Brain microvascular endothelial cell (primary cell): ENCODE results near the gene ADORA2B.
"Not testable (repeated sequence)": the region's sequence is repeated elsewhere in the genome, so short reads cannot be mapped to it uniquely, and the experiment has no call there.

Experiments used
- DNase-seq: peaks from one replicate; pipeline ENCODE4 v3.0.0-alpha.2; 2020
- H3K27ac ChIP-seq: fragments of 250-450 bp; sonication (Bioruptor Pico); 2 replicates; pipeline ENCODE4 v1.5.1; 2020; ENCODE audit warnings: mild to moderate bottlenecking, moderate library complexity
- H3K27me3 ChIP-seq: fragments of 250-450 bp; sonication (Bioruptor Pico); replicated peaks from 2 replicates; pipeline ENCODE4 v1.5.1; 2020; ENCODE audit warnings: mild to moderate bottlenecking
- H3K36me3 ChIP-seq: fragments of 250-450 bp; sonication (Bioruptor Pico); replicated peaks from 2 replicates; pipeline ENCODE4 v1.5.1; 2020; ENCODE audit warnings: mild to moderate bottlenecking
- H3K4me3 ChIP-seq: 2 replicates; pipeline ENCODE4 v1.5.1; 2011; ENCODE audit warnings: low read depth, mild to moderate bottlenecking, control low read depth, low read length, moderate library complexity
- in situ Hi-C: cut with HindIII; loops from 2 replicates; pipeline ENCODE4 v1.10.0; 2017; ENCODE audit warnings: low sequenced_read_pairs, low pct_ligation_motif_present
- TF ChIP-seq, protein P1 (sequence below): IDR thresholded peaks from 2 replicates; pipeline ENCODE4 v1.5.1; 2011; ENCODE audit warnings: low read depth, mild to moderate bottlenecking, moderate library complexity, low read length, control low read depth, inconsistent platforms; ENCODE audit errors: missing control alignments

Gene ADORA2B

GRCh38 chr17:15929941-15930340 lies 15.0 kb upstream of the ADORA2B start:
- DNase-seq = no peak

DNA sequence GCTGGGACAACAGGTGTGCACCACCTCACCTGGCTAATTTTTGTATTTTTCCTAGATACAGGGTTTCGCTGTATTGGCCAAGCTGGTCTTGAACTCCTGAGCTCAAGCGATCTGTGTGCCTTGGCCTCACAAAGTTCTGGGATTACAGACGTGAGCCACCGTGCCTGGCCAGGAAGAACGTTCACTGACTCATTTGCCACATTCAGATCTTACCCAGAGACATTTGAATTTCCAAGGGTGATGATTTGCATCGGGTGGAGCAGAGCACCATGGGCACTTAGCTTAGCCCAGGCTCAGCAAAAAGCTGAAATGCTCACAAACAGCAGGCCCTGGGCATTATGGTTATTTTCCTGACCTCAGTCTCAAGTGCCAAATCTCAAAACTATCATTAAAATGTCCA lies 14.5 kb upstream of the ADORA2B start:
- TF ChIP-seq, protein P1, sequence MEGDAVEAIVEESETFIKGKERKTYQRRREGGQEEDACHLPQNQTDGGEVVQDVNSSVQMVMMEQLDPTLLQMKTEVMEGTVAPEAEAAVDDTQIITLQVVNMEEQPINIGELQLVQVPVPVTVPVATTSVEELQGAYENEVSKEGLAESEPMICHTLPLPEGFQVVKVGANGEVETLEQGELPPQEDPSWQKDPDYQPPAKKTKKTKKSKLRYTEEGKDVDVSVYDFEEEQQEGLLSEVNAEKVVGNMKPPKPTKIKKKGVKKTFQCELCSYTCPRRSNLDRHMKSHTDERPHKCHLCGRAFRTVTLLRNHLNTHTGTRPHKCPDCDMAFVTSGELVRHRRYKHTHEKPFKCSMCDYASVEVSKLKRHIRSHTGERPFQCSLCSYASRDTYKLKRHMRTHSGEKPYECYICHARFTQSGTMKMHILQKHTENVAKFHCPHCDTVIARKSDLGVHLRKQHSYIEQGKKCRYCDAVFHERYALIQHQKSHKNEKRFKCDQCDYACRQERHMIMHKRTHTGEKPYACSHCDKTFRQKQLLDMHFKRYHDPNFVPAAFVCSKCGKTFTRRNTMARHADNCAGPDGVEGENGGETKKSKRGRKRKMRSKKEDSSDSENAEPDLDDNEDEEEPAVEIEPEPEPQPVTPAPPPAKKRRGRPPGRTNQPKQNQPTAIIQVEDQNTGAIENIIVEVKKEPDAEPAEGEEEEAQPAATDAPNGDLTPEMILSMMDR = no peak
- in situ Hi-C loops = no loop called here
- Histone ChIP-seq H3K4me3 (no peak overlapping the region), H3K36me3 (no peaks in the 10 kb centered on the region), H3K27me3 (no peaks in the 10 kb centered on the region), H3K27ac (no peak overlapping the region)
- no peak for DNase-seq

More at GRCh38 chr17:15929941-15930340, 15.0 kb upstream of the ADORA2B start:
- no peak overlapping the region for H3K4me3 ChIP-seq
- no peak overlapping the region for H3K27ac ChIP-seq
- TF ChIP-seq, protein P1 = no peak
- in situ Hi-C loops = no loop called here
- H3K27me3 ChIP-seq = no peaks in the 10 kb centered on the region
- H3K36me3 ChIP-seq = no peaks in the 10 kb centered on the region

- no peak for DNase-seq
- H3K27ac ChIP-seq = no peak overlapping the region
- no peaks in the 10 kb centered on the region for H3K36me3 ChIP-seq
- TF ChIP-seq, protein P1 = no peak
- no peaks in the 10 kb centered on the region for H3K27me3 ChIP-seq
- no peak overlapping the region for H3K4me3 ChIP-seq
- in situ Hi-C loops = no loop called here
Measured at GRCh38 chr17:15931394-15931793, 13.5 kb upstream of the ADORA2B start.

- H3K27ac ChIP-seq = no peak overlapping the region
- TF ChIP-seq, protein P1 = no peak
- H3K4me3 ChIP-seq = no peak overlapping the region
- no peak for DNase-seq
- H3K36me3 ChIP-seq = no peaks in the 10 kb centered on the region
- in situ Hi-C loops = no loop called here
- H3K27me3 ChIP-seq = no peaks in the 10 kb centered on the region
Measured at GRCh38 chr17:15934866-15935265, 10.1 kb upstream of the ADORA2B start.

- Histone ChIP-seq H3K27me3 (no peaks in the 10 kb centered on the region), H3K27ac (no peak overlapping the region), H3K4me3 (no peak overlapping the region), H3K36me3 (no peaks in the 10 kb centered on the region)
- in situ Hi-C loops = no loop called here
- DNase-seq = no peak
- TF ChIP-seq, protein P1 = no peak
Measured at GRCh38 chr17:15935891-15936290, 9.0 kb upstream of the ADORA2B start.

DNA sequence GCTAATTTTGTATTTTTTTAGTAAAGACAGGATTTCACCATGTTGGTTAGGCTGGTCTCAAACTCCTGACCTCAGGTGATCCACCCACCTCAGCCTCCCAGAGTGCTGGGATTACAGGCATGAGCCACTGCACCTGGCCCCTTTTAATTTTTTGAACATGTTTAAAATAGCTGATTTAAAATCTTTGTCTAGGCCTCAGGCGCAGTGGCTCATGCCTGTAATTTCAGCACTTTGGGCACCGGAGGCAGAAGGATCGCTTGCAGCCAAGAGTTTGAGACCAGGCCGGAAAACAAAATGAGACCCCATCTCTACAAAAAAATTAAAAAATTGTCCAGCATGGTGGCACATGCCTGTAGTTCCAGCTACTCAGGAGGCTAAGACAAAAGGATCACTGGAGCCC lies 8.4 kb upstream of the ADORA2B start:
- in situ Hi-C loops, H3K27ac ChIP-seq, H3K4me3 ChIP-seq, H3K36me3 ChIP-seq, DNase-seq, H3K27me3 ChIP-seq: not testable (repeated sequence)
